GM12892 (cell line): ENCODE results near the gene PKDCC.

Source experiments
- POLR2A ChIP-seq: IDR thresholded peaks from 2 replicates; pipeline ENCODE4 v1.6.1; 2011; ENCODE audit warnings: low read depth, low read length, control low read depth
- POLR2AphosphoS5 ChIP-seq: IDR thresholded peaks from 2 replicates; pipeline ENCODE4 v1.6.1; 2011; ENCODE audit warnings: low read depth, low read length, control low read depth
- TAF1 ChIP-seq: IDR thresholded peaks from 2 replicates; pipeline ENCODE4 v1.6.1; 2011; ENCODE audit warnings: low read depth, mild to moderate bottlenecking, control low read depth, low read length, borderline replicate concordance

GRCh38 chr2:42047488-42048298, at the start of gene PKDCC:
- TF ChIP-seq POLR2A (no peak), TAF1 (no peak), POLR2AphosphoS5 (no peak)
